ENCODE measurements around the gene MAPK13. TPM values are rescaled to one million over a fixed set of nuclear protein-coding genes. Genes with fewer than 3 reads are reported as not detected.

Gene MAPK13
- polyA plus RNA-seq, 1 donor from 2014 or later = 1.8 TPM

- peaks cover 5% of the 10 kb centered on the region for H3K36me3 ChIP-seq (ENCODE audit: insufficient read depth, low read length)
- H3K27ac ChIP-seq (ENCODE audit: low read length) = no peak overlapping the region
- H3K4me2 ChIP-seq (ENCODE audit: low read length) = no peak overlapping the region
- no peaks in the 10 kb centered on the region for H3K9me2 ChIP-seq (ENCODE audit: insufficient read depth, low read length)
- H4K20me1 ChIP-seq (ENCODE audit: insufficient read depth) = no peaks in the 10 kb centered on the region
- H3F3A ChIP-seq (ENCODE audit: insufficient read depth, low read length, poor library complexity, severe bottlenecking) = no peaks in the 10 kb centered on the region
- H3K27me3 ChIP-seq (ENCODE audit: insufficient read depth, low read depth, low read length) = no peaks in the 10 kb centered on the region
- no peaks in the 10 kb centered on the region for H3K9me3 ChIP-seq (ENCODE audit: low read length)
- H2AFZ ChIP-seq (ENCODE audit: low read depth, low read length) = no peak overlapping the region
- H3K4me3 ChIP-seq (ENCODE audit: low read length) = no peak overlapping the region
- TF ChIP-seq MXI1 (conservative IDR thresholded peaks at IDR 0.05; ENCODE audit: poor library complexity, severe bottlenecking) (no peak), EP300 (conservative IDR thresholded peaks at IDR 0.05; ENCODE audit: poor library complexity, severe bottlenecking) (no peak), REST (IDR thresholded peaks at IDR 0.05; ENCODE audit: borderline replicate concordance) (no peak), SMC3 (conservative IDR thresholded peaks at IDR 0.05; ENCODE audit: poor library complexity) (no peak), TAF1 (IDR thresholded peaks at IDR 0.05; ENCODE audit: low read depth) (no peak), RAD21 (conservative IDR thresholded peaks at IDR 0.05) (no peak), EZH2 (IDR thresholded peaks at IDR 0.05; ENCODE audit: borderline replicate concordance, insufficient read depth, low read length, poor library complexity, severe bottlenecking) (no peak)
- H3K9ac ChIP-seq (ENCODE audit: low read length) = no peak overlapping the region
- H3K79me2 ChIP-seq (replicated peaks; ENCODE audit: insufficient read depth, low read length) = no peaks in the 10 kb centered on the region
Observed at GRCh38 chr6:36110050-36110449, 20.3 kb upstream of the MAPK13 start.

DNA sequence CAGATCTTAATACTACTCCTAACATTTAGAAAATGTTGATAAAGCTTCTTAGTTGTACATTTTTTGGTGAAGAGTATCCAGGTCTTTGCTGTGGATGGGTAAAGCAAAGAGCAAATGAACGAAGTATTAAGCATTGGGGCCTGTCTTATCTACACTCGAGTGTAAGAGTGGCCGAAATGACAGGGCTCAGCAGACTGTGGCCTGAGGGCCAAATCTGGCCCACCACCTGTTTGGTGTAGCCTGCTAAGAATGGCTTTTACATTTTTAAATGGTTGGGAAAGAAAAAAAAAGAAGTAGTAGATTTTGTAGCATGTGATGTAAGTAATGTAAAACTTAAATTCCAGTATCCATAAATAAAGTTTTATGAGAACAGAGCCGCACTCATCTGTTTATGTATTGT lies 19.4 kb upstream of the MAPK13 start:
- Histone ChIP-seq H4K20me1 (ENCODE audit: insufficient read depth) (no peaks in the 10 kb centered on the region), H3K27ac (ENCODE audit: low read length) (no peak overlapping the region), H3K9ac (ENCODE audit: low read length) (no peak overlapping the region), H3K36me3 (ENCODE audit: insufficient read depth, low read length) (peaks cover 5% of the 10 kb centered on the region), H3F3A (ENCODE audit: insufficient read depth, low read length, poor library complexity, severe bottlenecking) (no peaks in the 10 kb centered on the region), H3K9me3 (ENCODE audit: low read length) (no peaks in the 10 kb centered on the region), H3K4me2 (ENCODE audit: low read length) (no peak overlapping the region), H2AFZ (ENCODE audit: low read depth, low read length) (no peak overlapping the region), H3K27me3 (ENCODE audit: insufficient read depth, low read depth, low read length) (no peaks in the 10 kb centered on the region), H3K79me2 (replicated peaks; ENCODE audit: insufficient read depth, low read length) (no peaks in the 10 kb centered on the region), H3K9me2 (ENCODE audit: insufficient read depth, low read length) (no peaks in the 10 kb centered on the region), H3K4me3 (ENCODE audit: low read length) (no peak overlapping the region)
- TF ChIP-seq RAD21 (conservative IDR thresholded peaks at IDR 0.05) (no peak), POLR2AphosphoS5 (IDR thresholded peaks at IDR 0.05) (no peak), MXI1 (conservative IDR thresholded peaks at IDR 0.05; ENCODE audit: poor library complexity, severe bottlenecking) (no peak), EP300 (conservative IDR thresholded peaks at IDR 0.05; ENCODE audit: poor library complexity, severe bottlenecking) (no peak), EZH2 (IDR thresholded peaks at IDR 0.05; ENCODE audit: borderline replicate concordance, insufficient read depth, low read length, poor library complexity, severe bottlenecking) (no peak), REST (IDR thresholded peaks at IDR 0.05; ENCODE audit: borderline replicate concordance) (no peak), TAF1 (IDR thresholded peaks at IDR 0.05; ENCODE audit: low read depth) (no peak), SMC3 (conservative IDR thresholded peaks at IDR 0.05; ENCODE audit: poor library complexity) (no peak), CTCF (IDR thresholded peaks at IDR 0.05; ENCODE audit: poor library complexity, severe bottlenecking) (no peak)
